Parathyroid adenoma (tissue), 2 donors: ENCODE measurements around the gene CHST9.
"Not testable (repeated sequence)": the region's sequence is repeated elsewhere in the genome, so short reads cannot be mapped to it uniquely, and the experiment has no call there.

Experiments used
- H2AFZ ChIP-seq: fragments of 300-600 bp; sonication (generic); one replicate; pipeline ENCODE4 v1.7.0; 2017; ENCODE audit warnings: antibody characterized with exemption, mild to moderate bottlenecking
- H3K27ac ChIP-seq: fragments of 300-600 bp; sonication (generic); one replicate; pipeline ENCODE4 v1.7.0; 2017
- H3K27me3 ChIP-seq: fragments of 300-600 bp; sonication (generic); one replicate; pipeline ENCODE4 v1.7.0; 2017; ENCODE audit warnings: low read length; ENCODE audit not compliant: control insufficient read depth, insufficient read depth
- H3K36me3 ChIP-seq: fragments of 300-600 bp; sonication (generic); one replicate; pipeline ENCODE4 v1.7.0; 2017; ENCODE audit warnings: low read length; ENCODE audit not compliant: control insufficient read depth, insufficient read depth
- H3K4me1 ChIP-seq: fragments of 300-600 bp; sonication (generic); one replicate; pipeline ENCODE4 v1.7.0; 2017; ENCODE audit warnings: control low read depth
- H3K4me2 ChIP-seq: fragments of 300-600 bp; sonication (generic); one replicate; pipeline ENCODE4 v1.7.0; 2017; ENCODE audit warnings: low read length
- H3K4me3 ChIP-seq: fragments of 300-600 bp; sonication (generic); one replicate; pipeline ENCODE4 v1.7.0; 2017; ENCODE audit warnings: low read depth, low read length
- H3K79me2 ChIP-seq: fragments of 300-600 bp; sonication (generic); one replicate; pipeline ENCODE4 v1.7.0; 2017; ENCODE audit warnings: control low read depth
- H3K9ac ChIP-seq: fragments of 300-600 bp; sonication (generic); one replicate; pipeline ENCODE4 v1.7.0; 2017; ENCODE audit warnings: mild to moderate bottlenecking
- H3K9me3 ChIP-seq: fragments of 300-600 bp; sonication (generic); one replicate; pipeline ENCODE4 v1.7.0; 2017; ENCODE audit warnings: low read length; ENCODE audit not compliant: control insufficient read depth
- TF ChIP-seq, protein P1 (sequence below): fragments of 300-600 bp; sonication (generic); IDR thresholded peaks from one replicate; pipeline ENCODE4 v1.7.0; 2017; ENCODE audit warnings: antibody characterized with exemption, mild to moderate bottlenecking
- donor health status: primary hyperparathyroidism.

CHST9 gene

DNA sequence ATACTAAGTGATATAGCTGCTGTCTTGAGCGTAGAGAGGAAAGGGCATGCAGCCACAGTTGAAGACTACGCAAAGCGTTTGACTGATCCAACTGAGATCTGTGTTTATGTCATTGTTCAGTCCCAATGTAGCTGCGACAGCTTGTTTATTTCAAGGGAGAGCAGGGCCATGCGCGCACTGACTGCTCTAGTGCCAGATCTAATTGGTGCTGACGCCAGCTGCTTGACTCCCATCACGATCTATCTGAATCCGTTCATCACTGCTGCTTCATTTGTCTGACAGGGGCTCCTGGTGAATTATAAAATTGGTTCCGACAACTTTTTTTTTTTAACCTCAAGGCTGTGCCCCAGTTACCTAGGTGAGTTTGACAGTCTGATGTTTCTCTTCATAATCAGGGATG lies 75.7 kb downstream of the CHST9 start:
- no peak overlapping the region for H3K27ac ChIP-seq
- no peak overlapping the region for H3K4me2 ChIP-seq
- H3K4me1 ChIP-seq = no peaks in the 10 kb centered on the region

DNA sequence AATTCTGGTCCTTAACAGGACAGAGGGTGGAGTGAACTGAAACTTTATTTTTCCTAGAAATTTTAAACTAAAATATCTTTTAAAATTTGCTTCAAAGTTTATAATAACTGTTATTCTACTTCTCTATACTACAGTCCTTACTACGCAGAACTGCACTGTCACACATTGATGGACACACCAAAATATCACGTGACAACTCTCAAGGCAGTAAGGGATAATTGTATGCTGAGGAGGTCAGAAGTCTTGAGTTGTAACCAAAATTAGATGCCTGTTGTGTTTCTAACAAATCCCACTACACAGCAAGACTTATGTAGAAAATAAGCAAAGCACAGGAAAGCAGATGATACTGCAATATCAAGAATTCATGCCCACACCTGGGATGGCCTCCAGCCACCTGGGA lies 76.3 kb downstream of the CHST9 start:
- Histone ChIP-seq H3K9me3 (no peaks in the 10 kb centered on the region), H3K4me1 (no peaks in the 10 kb centered on the region), H3K4me2 (no peak overlapping the region), H3K9ac (no peak overlapping the region), H2AFZ (no peak overlapping the region), H3K36me3 (no peaks in the 10 kb centered on the region), H3K79me2 (no peaks in the 10 kb centered on the region), H3K27ac (no peak overlapping the region), H3K4me3 (no peak overlapping the region), H3K27me3 (no peaks in the 10 kb centered on the region)
- TF ChIP-seq, protein P1, sequence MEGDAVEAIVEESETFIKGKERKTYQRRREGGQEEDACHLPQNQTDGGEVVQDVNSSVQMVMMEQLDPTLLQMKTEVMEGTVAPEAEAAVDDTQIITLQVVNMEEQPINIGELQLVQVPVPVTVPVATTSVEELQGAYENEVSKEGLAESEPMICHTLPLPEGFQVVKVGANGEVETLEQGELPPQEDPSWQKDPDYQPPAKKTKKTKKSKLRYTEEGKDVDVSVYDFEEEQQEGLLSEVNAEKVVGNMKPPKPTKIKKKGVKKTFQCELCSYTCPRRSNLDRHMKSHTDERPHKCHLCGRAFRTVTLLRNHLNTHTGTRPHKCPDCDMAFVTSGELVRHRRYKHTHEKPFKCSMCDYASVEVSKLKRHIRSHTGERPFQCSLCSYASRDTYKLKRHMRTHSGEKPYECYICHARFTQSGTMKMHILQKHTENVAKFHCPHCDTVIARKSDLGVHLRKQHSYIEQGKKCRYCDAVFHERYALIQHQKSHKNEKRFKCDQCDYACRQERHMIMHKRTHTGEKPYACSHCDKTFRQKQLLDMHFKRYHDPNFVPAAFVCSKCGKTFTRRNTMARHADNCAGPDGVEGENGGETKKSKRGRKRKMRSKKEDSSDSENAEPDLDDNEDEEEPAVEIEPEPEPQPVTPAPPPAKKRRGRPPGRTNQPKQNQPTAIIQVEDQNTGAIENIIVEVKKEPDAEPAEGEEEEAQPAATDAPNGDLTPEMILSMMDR = no peak

More for the DNA sequence above, 75.7 kb downstream of the CHST9 start:
- TF ChIP-seq, protein P1 = no peak
- Histone ChIP-seq H3K79me2 (no peaks in the 10 kb centered on the region), H3K4me3 (no peak overlapping the region), H2AFZ (no peak overlapping the region), H3K9me3 (no peaks in the 10 kb centered on the region), H3K27me3 (no peaks in the 10 kb centered on the region), H3K9ac (no peak overlapping the region), H3K36me3 (no peaks in the 10 kb centered on the region)

DNA sequence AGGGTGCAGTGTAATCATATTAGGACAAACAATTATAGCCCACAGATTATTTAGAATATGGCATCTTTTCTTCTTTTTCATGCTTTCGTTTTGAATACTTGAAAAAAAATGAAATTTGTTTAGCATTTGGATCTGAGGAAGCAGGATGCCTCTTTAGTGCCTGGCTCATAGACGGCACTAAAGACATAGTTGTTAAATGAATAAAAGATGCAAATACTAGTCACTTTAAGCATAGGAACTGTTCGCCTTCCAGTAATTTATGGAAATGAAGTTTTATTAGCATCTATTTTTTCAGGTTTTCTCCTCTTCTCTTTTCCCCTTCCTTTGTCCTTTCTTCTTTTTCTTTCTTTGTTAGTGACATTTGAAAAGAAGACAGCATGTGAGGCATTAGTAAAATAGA lies 80.4 kb downstream of the CHST9 start:
- no peaks in the 10 kb centered on the region for H3K9me3 ChIP-seq
- no peaks in the 10 kb centered on the region for H3K27me3 ChIP-seq
- H3K79me2 ChIP-seq = no peaks in the 10 kb centered on the region
- no peaks in the 10 kb centered on the region for H3K36me3 ChIP-seq
- H3K4me3 ChIP-seq = no peak overlapping the region
- TF ChIP-seq, protein P1 = no peak
- no peak overlapping the region for H3K27ac ChIP-seq
- no peak overlapping the region for H3K4me2 ChIP-seq
- H3K4me1 ChIP-seq = no peaks in the 10 kb centered on the region
- no peak overlapping the region for H2AFZ ChIP-seq
- H3K9ac ChIP-seq = no peak overlapping the region

DNA sequence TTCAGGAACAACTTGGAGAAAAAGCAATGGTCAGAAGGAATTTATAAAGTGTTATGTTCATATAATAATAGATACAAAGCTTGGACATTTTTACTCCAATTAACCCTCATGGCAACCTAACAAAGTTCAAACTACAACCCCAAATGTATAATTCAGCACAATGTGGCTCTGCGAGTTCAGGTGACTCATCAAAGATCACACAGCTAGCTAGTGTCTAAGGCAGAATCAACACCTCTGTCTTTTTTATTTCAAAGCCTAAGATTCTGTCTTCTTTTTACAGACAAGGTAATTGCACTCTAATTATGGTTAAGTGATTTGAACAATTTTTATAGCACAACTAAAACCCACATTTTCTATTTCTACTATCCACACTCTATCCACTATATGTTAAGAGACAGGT lies 90.5 kb downstream of the CHST9 start:
- H2AFZ ChIP-seq = no peak overlapping the region
- no peaks in the 10 kb centered on the region for H3K79me2 ChIP-seq
- no peaks in the 10 kb centered on the region for H3K4me1 ChIP-seq
- H3K36me3 ChIP-seq = no peaks in the 10 kb centered on the region
- no peaks in the 10 kb centered on the region for H3K27me3 ChIP-seq
- H3K4me2 ChIP-seq = no peak overlapping the region
- H3K9ac ChIP-seq = no peak overlapping the region
- no peak overlapping the region for H3K4me3 ChIP-seq
- H3K9me3 ChIP-seq = no peaks in the 10 kb centered on the region
- no peak overlapping the region for H3K27ac ChIP-seq
- TF ChIP-seq, protein P1 = no peak

DNA sequence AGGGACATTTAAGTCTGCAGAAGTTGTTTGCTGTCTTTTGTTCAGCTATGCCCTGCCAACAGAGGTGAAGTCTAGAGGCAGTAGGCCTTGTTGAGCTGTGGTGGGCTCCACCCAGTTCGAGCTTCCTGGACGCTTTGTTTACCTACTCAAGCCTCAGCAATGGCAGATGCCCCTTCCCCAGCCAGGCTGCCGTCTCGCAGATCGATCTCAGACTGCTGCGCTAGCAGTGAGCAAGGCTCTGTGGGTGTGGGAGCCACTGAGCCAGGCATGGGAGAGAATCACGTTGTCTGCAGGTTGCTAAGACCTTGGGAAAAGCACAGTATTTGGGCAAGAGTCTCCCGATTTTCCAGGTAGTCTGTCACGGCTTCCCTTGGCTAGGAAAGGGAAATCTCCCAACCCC lies 91.8 kb downstream of the CHST9 start:
- not testable (repeated sequence) for H3K4me2 ChIP-seq, H3K4me1 ChIP-seq, H3K27me3 ChIP-seq, H3K9ac ChIP-seq, H3K4me3 ChIP-seq, H2AFZ ChIP-seq, H3K27ac ChIP-seq, H3K79me2 ChIP-seq, H3K9me3 ChIP-seq, H3K36me3 ChIP-seq
